ENCODE data around the gene SMPD2.

Gene SMPD2

DNA sequence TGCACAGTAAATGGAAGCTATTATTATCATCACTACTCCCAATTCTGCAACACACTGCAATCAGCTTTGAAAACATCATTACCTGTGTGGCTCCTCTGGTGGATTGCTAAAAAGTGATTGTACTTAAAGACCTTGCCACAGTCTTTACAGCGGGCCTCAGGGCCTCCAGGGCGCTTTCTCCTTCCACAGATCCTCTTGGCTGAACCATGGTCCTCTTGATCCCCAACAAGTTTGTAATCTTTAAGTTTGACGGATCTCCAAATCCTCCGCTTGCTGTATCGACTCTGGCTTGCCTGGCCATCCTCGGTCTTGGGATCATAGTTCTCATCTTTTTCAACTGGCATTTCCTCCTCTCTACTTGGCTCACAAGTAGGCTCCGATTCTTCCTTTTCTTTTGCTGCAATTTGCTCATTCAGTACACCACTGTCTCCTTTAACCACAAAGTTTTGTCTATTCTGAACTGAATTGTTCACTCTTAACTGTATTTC lies 40.5 kb downstream of the SMPD2 start:
- no peak for DNase-seq (ENCODE audit: low spot score)
- TF ChIP-seq, protein P1, sequence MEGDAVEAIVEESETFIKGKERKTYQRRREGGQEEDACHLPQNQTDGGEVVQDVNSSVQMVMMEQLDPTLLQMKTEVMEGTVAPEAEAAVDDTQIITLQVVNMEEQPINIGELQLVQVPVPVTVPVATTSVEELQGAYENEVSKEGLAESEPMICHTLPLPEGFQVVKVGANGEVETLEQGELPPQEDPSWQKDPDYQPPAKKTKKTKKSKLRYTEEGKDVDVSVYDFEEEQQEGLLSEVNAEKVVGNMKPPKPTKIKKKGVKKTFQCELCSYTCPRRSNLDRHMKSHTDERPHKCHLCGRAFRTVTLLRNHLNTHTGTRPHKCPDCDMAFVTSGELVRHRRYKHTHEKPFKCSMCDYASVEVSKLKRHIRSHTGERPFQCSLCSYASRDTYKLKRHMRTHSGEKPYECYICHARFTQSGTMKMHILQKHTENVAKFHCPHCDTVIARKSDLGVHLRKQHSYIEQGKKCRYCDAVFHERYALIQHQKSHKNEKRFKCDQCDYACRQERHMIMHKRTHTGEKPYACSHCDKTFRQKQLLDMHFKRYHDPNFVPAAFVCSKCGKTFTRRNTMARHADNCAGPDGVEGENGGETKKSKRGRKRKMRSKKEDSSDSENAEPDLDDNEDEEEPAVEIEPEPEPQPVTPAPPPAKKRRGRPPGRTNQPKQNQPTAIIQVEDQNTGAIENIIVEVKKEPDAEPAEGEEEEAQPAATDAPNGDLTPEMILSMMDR (IDR thresholded peaks at IDR 0.05; ENCODE audit: extremely low read depth, insufficient read depth, missing control alignments), result no peak
- in situ Hi-C loops (cut with MboI; ENCODE audit: low pct_unique_long_range_greater_than_20kb, low sequenced_read_pairs, unreplicated experiment), result no loop called here

DNA sequence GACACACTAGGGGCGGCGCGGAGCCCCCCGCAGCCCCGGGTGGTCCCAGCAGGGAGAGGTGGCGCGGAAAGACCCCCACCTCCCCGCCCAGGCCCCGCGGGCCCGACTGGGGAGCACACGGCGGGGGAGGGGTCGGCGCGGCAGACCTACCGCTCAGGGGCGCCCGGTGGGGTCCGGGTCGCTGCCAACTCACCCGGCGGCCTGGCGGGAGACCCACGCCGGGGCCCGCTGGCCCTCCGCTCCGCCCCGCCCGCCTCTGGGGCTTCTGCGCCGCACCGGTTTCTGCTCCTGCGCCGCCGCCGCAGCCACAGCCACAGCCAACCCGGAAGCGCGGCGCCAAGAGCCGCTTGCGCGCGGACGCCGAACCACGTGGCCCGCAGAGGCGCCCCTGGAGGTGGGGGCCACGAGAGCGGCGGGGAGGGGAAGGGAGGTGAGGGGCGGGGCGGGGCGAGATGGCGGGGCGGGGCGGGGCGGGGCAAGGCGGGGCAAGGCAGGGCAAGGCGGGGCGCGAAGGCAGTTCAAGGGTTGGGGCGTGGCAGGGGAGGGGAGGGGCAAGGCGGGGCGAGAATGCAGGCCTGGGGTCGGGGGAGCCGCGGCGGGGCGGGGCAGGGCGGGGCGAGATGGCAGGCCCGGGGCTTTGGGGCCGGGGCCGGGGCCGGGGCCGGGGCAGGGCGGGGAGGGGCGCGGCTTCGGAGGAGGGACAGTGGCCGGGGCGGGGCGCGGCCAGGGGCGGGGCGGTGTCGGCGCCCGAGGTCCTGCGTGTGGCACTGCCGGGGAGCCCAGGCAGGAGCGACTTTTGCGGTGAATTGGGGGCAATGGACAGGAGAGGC lies 42.6 kb downstream of the SMPD2 start, which contains the start of gene ZBTB24:
ZBTB24 (minus strand) TSS at position 315 of the 830 bp plus-strand sequence. CDS start 1,193 bp downstream, outside the sequence.
- TF ChIP-seq, protein P1 (IDR thresholded peaks at IDR 0.05; ENCODE audit: extremely low read depth, insufficient read depth, missing control alignments), result no peak
- DNase-seq (ENCODE audit: low spot score), result peak; percentile 97
- in situ Hi-C loops (cut with MboI; ENCODE audit: low pct_unique_long_range_greater_than_20kb, low sequenced_read_pairs, unreplicated experiment), result no loop called here

DNA sequence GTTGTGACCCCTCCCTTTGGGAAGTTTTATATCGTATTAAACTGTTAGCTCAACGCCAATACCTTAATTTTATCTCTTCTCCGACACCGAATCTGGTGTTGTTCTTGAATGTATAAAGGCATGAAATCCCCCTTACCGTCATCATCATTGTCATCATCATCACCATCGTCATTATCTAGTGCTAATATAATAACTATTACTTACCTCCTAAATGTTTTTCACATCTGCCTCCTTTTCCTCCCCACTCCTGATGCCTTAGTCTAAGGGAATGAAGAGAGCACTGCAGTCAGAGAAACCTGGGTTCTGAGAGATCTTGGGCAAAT lies 43.2 kb downstream of the SMPD2 start:
- DNase-seq (ENCODE audit: low spot score), result no peak
- in situ Hi-C loops (cut with MboI; ENCODE audit: low pct_unique_long_range_greater_than_20kb, low sequenced_read_pairs, unreplicated experiment), result no loop called here
- TF ChIP-seq, protein P1 (IDR thresholded peaks at IDR 0.05; ENCODE audit: extremely low read depth, insufficient read depth, missing control alignments), result no peak

DNA sequence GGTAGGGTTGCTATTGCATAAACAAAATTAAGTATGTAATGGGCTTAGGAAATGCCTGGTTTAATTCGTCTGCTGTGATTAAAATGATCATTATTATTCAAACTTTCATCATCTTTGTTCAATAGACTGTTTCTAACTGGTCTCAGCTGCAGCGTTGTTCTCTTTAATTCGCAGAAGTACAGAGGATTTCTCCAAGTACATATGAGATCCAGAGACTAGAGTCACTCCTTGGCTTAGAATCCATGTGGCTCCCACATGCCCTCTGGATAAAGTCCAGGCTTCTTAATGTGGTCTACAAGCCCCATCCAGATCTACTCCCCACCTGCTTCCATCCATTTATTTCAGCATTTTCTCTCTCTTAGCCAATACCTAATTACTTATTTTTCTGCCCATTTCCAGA lies 43.6 kb downstream of the SMPD2 start:
- in situ Hi-C loops (cut with MboI; ENCODE audit: low pct_unique_long_range_greater_than_20kb, low sequenced_read_pairs, unreplicated experiment), result no loop called here
- DNase-seq (ENCODE audit: low spot score), result no peak
- TF ChIP-seq, protein P1 (IDR thresholded peaks at IDR 0.05; ENCODE audit: extremely low read depth, insufficient read depth, missing control alignments), result no peak

DNA sequence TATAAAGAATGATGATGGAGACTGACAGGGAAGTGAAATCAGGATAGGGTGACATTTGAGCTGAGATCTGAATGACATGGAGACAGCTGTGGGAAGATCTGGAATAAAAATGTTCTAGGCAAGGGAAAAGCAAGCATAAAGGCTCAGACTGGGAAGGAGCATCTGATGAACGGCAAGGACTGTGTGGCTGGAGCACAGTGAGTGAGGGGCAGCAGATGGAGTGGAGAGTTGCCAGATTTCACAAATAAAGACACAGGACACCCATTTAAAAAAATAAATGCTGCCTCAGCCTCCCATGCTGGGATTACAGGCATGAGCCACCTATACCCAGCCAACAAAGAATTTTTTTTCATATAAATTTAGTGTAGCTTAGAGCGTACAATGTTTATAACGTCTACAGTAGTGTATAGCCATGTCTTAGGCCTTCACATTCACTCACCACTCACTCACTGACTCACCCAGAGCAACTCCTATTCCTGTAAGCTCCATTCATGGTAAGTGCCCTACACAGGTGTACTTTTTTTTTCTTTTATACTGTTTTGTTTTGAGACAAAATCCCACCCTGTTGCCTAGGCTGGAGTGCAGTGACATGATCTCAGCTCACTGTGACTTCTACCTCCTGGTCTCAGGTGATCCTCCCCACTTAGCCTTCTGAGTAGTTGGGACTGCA lies 44.9 kb downstream of the SMPD2 start:
- TF ChIP-seq, protein P1 (IDR thresholded peaks at IDR 0.05; ENCODE audit: extremely low read depth, insufficient read depth, missing control alignments), result no peak
- DNase-seq (ENCODE audit: low spot score), result no peak
- in situ Hi-C loops (cut with MboI; ENCODE audit: low pct_unique_long_range_greater_than_20kb, low sequenced_read_pairs, unreplicated experiment), result no loop called here

DNA sequence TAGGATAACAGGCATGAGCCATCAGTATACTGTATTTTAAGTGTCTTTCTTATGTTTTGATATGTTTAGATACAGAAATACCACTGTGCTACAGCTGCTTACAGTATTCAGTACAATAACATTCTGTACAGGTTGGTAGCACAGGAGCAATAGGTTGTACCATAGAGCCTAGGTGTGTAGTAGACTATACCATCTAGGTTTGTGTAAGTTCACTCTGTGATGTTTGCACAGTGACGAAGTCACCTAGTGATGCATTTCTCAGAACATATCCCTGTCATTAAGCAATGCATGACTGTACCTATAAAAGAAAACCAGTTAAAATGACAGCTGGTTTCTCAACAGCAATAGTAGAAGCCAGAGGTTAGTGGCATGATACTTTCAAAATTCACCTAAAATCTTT lies 45.5 kb downstream of the SMPD2 start:
- no peak for DNase-seq (ENCODE audit: low spot score)
- in situ Hi-C loops (cut with MboI; ENCODE audit: low pct_unique_long_range_greater_than_20kb, low sequenced_read_pairs, unreplicated experiment), result no loop called here
- TF ChIP-seq, protein P1 (IDR thresholded peaks at IDR 0.05; ENCODE audit: extremely low read depth, insufficient read depth, missing control alignments), result no peak
